Measurements from ENCODE around the gene COL6A2.

- TF ChIP-seq CTCF (conservative IDR thresholded peaks at IDR 0.05 in 1 of 2, IDR thresholded peaks at IDR 0.05 in 1 of 2; ENCODE audit: extremely low read depth in 1 of 2, insufficient read depth in 1 of 2, low read depth in 1 of 2, low read length in 2 of 2) = no peak
- no peak for TF ChIP-seq EZH2 (IDR thresholded peaks at IDR 0.05; ENCODE audit: borderline replicate concordance, low read length)
These were observed 70.3 kb downstream of the COL6A2 start for GRCh38 chr21:46168238-46168637.
